PFSK-1 (cell line): ENCODE data around the gene VTI1B.

Experiments
- POLR2AphosphoS5 ChIP-seq: IDR thresholded peaks from 2 replicates; pipeline ENCODE4 v1.6.1; 2012; ENCODE audit warnings: low read depth, mild to moderate bottlenecking, control low read depth, low read length, moderate library complexity
- SIN3A ChIP-seq: IDR thresholded peaks from 2 replicates; pipeline ENCODE4 v1.6.1; 2012; ENCODE audit warnings: mild to moderate bottlenecking, low read length, moderate library complexity, borderline replicate concordance; ENCODE audit not compliant: insufficient read depth
- TAF1 ChIP-seq: IDR thresholded peaks from 2 replicates; pipeline ENCODE4 v1.6.1; 2012; ENCODE audit warnings: low read length, control low read depth, borderline replicate concordance; ENCODE audit not compliant: insufficient read depth
- TF ChIP-seq, protein P1 (sequence below), 2 experiments: IDR thresholded peaks; 2 replicates each; pipeline versions ENCODE4 v1.6.1 to v1.8.0; 2011 to 2012; ENCODE audit warnings: low read depth in 2 of 2, low read length in 2 of 2, control low read depth in 1 of 2, inconsistent platforms in 1 of 2, mild to moderate bottlenecking in 1 of 2, moderate library complexity in 1 of 2; ENCODE audit not compliant: insufficient read depth in 1 of 2

DNA sequence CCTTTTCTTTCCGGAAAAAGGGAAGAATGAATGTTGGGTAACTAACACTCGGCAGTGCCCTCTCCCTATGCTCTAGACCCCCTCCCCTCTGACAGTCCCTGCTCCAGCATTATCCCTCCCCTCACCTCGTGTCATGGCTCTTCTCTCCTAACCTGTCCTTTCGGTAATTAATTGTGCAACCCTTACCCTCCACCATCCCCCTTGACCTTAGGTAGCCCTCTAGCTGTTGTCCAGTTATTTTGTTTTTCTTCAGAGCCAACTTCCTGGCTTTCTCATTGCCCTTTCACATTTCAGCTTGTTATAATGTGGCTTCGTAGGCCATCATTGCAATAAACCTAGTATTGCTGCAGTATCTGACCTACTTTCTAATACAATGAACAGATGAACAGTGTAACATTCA is 43.5 kb downstream of the VTI1B start:
- TF ChIP-seq SIN3A (no peak), POLR2AphosphoS5 (no peak), TAF1 (no peak)
- TF ChIP-seq, protein P1, sequence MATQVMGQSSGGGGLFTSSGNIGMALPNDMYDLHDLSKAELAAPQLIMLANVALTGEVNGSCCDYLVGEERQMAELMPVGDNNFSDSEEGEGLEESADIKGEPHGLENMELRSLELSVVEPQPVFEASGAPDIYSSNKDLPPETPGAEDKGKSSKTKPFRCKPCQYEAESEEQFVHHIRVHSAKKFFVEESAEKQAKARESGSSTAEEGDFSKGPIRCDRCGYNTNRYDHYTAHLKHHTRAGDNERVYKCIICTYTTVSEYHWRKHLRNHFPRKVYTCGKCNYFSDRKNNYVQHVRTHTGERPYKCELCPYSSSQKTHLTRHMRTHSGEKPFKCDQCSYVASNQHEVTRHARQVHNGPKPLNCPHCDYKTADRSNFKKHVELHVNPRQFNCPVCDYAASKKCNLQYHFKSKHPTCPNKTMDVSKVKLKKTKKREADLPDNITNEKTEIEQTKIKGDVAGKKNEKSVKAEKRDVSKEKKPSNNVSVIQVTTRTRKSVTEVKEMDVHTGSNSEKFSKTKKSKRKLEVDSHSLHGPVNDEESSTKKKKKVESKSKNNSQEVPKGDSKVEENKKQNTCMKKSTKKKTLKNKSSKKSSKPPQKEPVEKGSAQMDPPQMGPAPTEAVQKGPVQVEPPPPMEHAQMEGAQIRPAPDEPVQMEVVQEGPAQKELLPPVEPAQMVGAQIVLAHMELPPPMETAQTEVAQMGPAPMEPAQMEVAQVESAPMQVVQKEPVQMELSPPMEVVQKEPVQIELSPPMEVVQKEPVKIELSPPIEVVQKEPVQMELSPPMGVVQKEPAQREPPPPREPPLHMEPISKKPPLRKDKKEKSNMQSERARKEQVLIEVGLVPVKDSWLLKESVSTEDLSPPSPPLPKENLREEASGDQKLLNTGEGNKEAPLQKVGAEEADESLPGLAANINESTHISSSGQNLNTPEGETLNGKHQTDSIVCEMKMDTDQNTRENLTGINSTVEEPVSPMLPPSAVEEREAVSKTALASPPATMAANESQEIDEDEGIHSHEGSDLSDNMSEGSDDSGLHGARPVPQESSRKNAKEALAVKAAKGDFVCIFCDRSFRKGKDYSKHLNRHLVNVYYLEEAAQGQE (IDR thresholded peaks at IDR 0.05; ENCODE audit: insufficient read depth in 1 of 2, low read depth in 2 of 2, low read length in 2 of 2), result no peak
